ENCODE results near the gene WFDC13.

The WFDC13 gene

DNA sequence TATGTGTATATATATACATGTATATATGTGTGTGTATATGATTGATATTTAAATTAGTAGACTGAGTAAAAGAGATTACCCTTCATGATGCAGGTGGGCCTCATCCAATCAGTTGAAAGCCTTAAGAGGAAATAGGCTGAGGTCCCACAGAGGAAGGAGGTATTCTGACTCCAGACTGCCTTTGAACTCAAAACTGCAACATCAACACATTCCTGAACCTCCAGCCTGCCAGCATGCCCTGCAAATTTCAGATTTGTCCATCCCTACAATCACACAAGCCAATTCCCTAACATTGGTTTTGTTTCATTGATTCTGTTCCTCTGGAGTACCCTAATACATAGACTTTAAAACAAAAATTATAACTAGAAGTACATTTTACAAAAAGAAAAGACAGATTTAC is 43.2 kb downstream of the WFDC13 start:
- no peaks in the 10 kb centered on the region for H3K9me2 ChIP-seq (ENCODE audit: low read depth, low read length)
- H3K9ac ChIP-seq (ENCODE audit: low read length): no peak overlapping the region
- H4K20me1 ChIP-seq (ENCODE audit: insufficient read depth, low read length): no peaks in the 10 kb centered on the region
- no peak overlapping the region for H3K4me2 ChIP-seq (ENCODE audit: low read length)
- H3K4me1 ChIP-seq (ENCODE audit: insufficient read depth, low read length, severe bottlenecking): no peaks in the 10 kb centered on the region
- H3K4me3 ChIP-seq (ENCODE audit: low read depth, low read length, poor library complexity, severe bottlenecking): no peak overlapping the region
- H3K79me2 ChIP-seq (ENCODE audit: insufficient read depth, low read length): no peaks in the 10 kb centered on the region
- no peaks in the 10 kb centered on the region for H3K9me3 ChIP-seq (ENCODE audit: low read length)
- H3F3A ChIP-seq (ENCODE audit: insufficient read depth, low read length): no peaks in the 10 kb centered on the region
- TF ChIP-seq, protein P1, sequence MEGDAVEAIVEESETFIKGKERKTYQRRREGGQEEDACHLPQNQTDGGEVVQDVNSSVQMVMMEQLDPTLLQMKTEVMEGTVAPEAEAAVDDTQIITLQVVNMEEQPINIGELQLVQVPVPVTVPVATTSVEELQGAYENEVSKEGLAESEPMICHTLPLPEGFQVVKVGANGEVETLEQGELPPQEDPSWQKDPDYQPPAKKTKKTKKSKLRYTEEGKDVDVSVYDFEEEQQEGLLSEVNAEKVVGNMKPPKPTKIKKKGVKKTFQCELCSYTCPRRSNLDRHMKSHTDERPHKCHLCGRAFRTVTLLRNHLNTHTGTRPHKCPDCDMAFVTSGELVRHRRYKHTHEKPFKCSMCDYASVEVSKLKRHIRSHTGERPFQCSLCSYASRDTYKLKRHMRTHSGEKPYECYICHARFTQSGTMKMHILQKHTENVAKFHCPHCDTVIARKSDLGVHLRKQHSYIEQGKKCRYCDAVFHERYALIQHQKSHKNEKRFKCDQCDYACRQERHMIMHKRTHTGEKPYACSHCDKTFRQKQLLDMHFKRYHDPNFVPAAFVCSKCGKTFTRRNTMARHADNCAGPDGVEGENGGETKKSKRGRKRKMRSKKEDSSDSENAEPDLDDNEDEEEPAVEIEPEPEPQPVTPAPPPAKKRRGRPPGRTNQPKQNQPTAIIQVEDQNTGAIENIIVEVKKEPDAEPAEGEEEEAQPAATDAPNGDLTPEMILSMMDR (IDR thresholded peaks at IDR 0.05; ENCODE audit: low read length): no peak
- TF ChIP-seq EZH2 (IDR thresholded peaks at IDR 0.05; ENCODE audit: borderline replicate concordance, low read length): no peak
- H3K27ac ChIP-seq (ENCODE audit: low read depth, low read length, poor library complexity, severe bottlenecking): no peak overlapping the region
- no peak overlapping the region for H2AFZ ChIP-seq (ENCODE audit: low read length)
- H3K27me3 ChIP-seq (ENCODE audit: insufficient read depth, low read length): no peaks in the 10 kb centered on the region
- H3K36me3 ChIP-seq (ENCODE audit: insufficient read depth, low read length): no peaks in the 10 kb centered on the region

- no peaks in the 10 kb centered on the region for H3K9me3 ChIP-seq (ENCODE audit: low read length)
- H4K20me1 ChIP-seq (ENCODE audit: insufficient read depth, low read length): no peaks in the 10 kb centered on the region
- H3K9ac ChIP-seq (ENCODE audit: low read length): no peak overlapping the region
- H3K79me2 ChIP-seq (ENCODE audit: insufficient read depth, low read length): no peaks in the 10 kb centered on the region
- no peak overlapping the region for H3K4me2 ChIP-seq (ENCODE audit: low read length)
- H3K4me3 ChIP-seq (ENCODE audit: low read depth, low read length, poor library complexity, severe bottlenecking): no peak overlapping the region
- H3K36me3 ChIP-seq (ENCODE audit: insufficient read depth, low read length): no peaks in the 10 kb centered on the region
- H3K9me2 ChIP-seq (ENCODE audit: low read depth, low read length): no peaks in the 10 kb centered on the region
- TF ChIP-seq EZH2 (IDR thresholded peaks at IDR 0.05; ENCODE audit: borderline replicate concordance, low read length): no peak
- TF ChIP-seq, protein P1 (IDR thresholded peaks at IDR 0.05; ENCODE audit: low read length): no peak
- H3K4me1 ChIP-seq (ENCODE audit: insufficient read depth, low read length, severe bottlenecking): no peaks in the 10 kb centered on the region
- no peaks in the 10 kb centered on the region for H3F3A ChIP-seq (ENCODE audit: insufficient read depth, low read length)
- no peak overlapping the region for H2AFZ ChIP-seq (ENCODE audit: low read length)
- no peak overlapping the region for H3K27ac ChIP-seq (ENCODE audit: low read depth, low read length, poor library complexity, severe bottlenecking)
- no peaks in the 10 kb centered on the region for H3K27me3 ChIP-seq (ENCODE audit: insufficient read depth, low read length)
Measured at GRCh38 chr20:45751721-45752120, 49.9 kb downstream of the WFDC13 start.

DNA sequence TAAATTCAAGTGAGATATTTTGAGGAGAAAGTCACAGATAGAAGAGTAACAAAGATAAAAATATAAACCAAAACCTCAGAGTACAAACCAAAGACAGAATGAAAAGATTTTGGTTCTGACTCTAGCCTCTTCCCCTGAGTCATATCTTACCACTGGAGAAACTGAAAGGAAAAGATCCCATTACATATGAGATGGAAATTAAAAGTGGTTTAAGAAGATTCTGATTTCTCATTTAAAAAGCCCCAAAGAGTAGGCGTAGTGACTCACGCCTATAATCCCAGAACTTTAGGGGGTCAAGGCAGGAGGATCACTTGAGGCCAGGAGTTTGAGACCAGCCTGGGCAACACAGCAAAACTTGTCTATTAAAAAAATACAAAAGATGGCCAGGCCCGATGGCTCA is 50.9 kb downstream of the WFDC13 start:
- Histone ChIP-seq H3K9me3 (ENCODE audit: low read length) (no peaks in the 10 kb centered on the region), H4K20me1 (ENCODE audit: insufficient read depth, low read length) (no peaks in the 10 kb centered on the region), H3K9me2 (ENCODE audit: low read depth, low read length) (no peaks in the 10 kb centered on the region), H3F3A (ENCODE audit: insufficient read depth, low read length) (no peaks in the 10 kb centered on the region), H3K4me3 (ENCODE audit: low read depth, low read length, poor library complexity, severe bottlenecking) (no peak overlapping the region), H2AFZ (ENCODE audit: low read length) (no peak overlapping the region), H3K9ac (ENCODE audit: low read length) (no peak overlapping the region), H3K4me1 (ENCODE audit: insufficient read depth, low read length, severe bottlenecking) (no peaks in the 10 kb centered on the region), H3K79me2 (ENCODE audit: insufficient read depth, low read length) (no peaks in the 10 kb centered on the region), H3K27me3 (ENCODE audit: insufficient read depth, low read length) (no peaks in the 10 kb centered on the region), H3K4me2 (ENCODE audit: low read length) (no peak overlapping the region), H3K36me3 (ENCODE audit: insufficient read depth, low read length) (no peaks in the 10 kb centered on the region), H3K27ac (ENCODE audit: low read depth, low read length, poor library complexity, severe bottlenecking) (no peak overlapping the region)
- TF ChIP-seq EZH2 (IDR thresholded peaks at IDR 0.05; ENCODE audit: borderline replicate concordance, low read length): no peak
- TF ChIP-seq, protein P1 (IDR thresholded peaks at IDR 0.05; ENCODE audit: low read length): no peak

Measured in OCI-LY1 (cell line).